IPS-11a (cell line): Measurements from ENCODE around the gene SLC15A2.
"Not testable (repeated sequence)": the region's sequence is repeated elsewhere in the genome, so short reads cannot be mapped to it uniquely, and the experiment has no call there.

Experiments
- H3K4me3 ChIP-seq: one replicate; pipeline ENCODE4 v1.5.1; 2013; ENCODE audit warnings: low read depth, low read length, control low read depth

SLC15A2 gene

DNA sequence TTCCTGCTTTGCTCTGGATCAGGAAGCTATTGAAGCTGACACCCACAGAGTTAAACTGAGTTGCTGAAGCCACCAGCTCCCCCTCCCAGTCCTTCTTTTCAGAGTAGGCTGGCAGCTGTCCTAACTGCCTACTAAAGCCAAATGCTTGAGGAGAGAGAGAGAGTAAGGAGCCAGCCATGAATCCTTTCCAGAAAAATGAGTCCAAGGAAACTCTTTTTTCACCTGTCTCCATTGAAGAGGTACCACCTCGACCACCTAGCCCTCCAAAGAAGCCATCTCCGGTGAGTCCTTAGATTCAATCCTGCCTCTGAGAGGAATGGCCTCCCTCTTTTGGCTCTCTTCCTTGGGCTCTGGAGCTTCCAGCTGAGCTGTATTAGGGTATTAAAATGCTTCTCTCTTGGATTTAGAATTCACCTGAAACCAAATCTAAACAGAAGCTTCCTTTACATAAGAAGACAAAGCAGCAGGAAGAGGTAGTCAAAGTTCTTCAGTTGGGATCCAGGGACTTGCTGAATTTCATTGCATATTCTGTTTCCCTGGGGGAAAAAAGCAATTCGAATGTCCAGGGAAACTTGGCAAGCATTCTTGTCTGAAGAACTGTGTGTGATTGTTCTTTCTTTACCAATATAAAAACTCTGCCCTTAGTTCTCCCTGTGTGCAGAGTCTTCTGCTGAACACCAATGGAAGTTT lies at the start of gene SLC15A2:
SLC15A2 (plus strand) TSS at position 101 of the 690 bp plus-strand sequence; CDS start at position 177, 76 bp downstream.
- no peak within 1 kb of the TSS for H3K4me3 ChIP-seq

GRCh38 chr3:121844892-121845291 lies 49.3 kb upstream of the SLC15A2 start:
- no peak overlapping the region for H3K4me3 ChIP-seq

DNA sequence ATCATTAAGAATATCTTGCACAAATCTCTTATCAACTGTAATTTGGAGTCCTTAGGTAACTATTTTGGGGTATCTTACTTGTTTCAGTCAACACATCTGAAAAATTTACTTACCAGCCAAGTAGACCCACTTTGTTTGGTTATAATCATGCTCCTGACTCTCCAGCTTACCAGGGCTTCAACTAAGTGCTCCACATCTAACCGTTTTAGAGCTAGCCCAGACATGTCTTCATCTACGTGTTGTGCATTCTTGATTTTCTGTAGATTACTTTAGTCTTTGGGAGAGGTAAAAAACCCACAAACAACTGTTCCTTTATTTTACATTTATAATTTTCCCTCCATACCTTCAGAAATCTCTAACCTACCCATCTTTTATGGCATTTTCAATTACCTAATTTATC lies 41.9 kb upstream of the SLC15A2 start:
- no peak overlapping the region for H3K4me3 ChIP-seq

- H3K4me3 ChIP-seq = no peak overlapping the region
These were observed 38.6 kb upstream of the SLC15A2 start for GRCh38 chr3:121855555-121855954.

DNA sequence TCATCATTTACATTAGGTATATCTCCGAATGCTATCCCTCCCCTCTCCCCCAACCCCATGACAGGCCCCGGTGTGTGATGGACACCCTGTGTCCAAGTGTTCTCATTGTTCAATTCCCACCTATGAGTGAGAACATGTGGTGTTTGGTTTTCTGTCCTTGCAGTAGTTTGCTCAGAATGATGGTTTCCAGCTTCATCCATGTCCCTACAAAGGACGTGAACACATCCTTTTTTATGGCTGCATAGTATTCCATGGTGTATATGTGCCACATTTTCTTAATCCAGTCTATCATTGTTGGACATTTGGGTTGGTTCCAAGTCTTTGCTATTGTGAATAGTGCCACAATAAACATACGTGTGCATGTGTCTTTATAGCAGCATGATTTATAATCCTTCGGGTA lies 36.4 kb upstream of the SLC15A2 start:
- not testable (repeated sequence) for H3K4me3 ChIP-seq

DNA sequence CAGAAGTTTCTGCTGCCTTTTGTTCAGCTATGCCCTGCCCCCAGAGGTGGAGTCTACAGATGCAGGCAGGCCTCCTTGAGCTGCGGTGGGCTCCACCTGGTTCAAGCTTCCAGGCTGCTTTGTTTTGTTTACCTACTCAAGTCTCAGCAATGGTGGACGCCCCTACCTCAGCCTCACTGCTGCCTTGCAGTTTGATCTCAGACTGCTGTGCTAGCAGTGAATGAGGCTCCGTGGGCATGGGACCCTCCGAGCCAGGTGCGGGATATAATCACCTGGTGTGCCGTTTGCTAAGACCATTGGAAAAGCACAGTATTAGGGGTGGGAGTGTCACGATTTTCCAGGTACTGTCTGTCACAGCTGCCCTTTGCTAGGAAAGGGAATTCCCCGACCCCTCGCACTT lies 31.0 kb upstream of the SLC15A2 start:
- H3K4me3 ChIP-seq = not testable (repeated sequence)

GRCh38 chr3:121863801-121864200 lies 30.4 kb upstream of the SLC15A2 start:
- no peak overlapping the region for H3K4me3 ChIP-seq

DNA sequence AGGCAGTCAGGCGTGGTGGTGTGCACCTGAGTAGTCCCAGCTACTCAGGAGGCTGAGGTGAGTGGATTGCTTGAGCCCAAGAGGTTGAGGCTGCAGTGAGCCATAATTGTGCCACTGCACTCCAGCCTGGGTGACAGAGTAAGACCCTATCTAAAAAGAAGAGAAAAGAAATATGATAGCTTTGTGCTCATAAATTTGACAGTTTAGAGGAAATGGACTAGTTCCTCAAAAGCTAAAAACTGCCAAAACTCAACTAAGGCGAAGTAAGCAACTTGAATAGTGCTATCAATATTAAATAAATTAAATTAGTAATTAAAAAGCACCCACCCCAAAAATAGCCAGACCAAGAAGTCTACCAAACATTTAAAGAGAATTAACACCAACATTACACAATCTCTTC lies 24.5 kb upstream of the SLC15A2 start:
- H3K4me3 ChIP-seq = no peak overlapping the region

- no peak overlapping the region for H3K4me3 ChIP-seq
These were observed 23.5 kb upstream of the SLC15A2 start for GRCh38 chr3:121870717-121871116.

- H3K4me3 ChIP-seq = no peak overlapping the region
These were observed 22.8 kb upstream of the SLC15A2 start for GRCh38 chr3:121871430-121871829.

DNA sequence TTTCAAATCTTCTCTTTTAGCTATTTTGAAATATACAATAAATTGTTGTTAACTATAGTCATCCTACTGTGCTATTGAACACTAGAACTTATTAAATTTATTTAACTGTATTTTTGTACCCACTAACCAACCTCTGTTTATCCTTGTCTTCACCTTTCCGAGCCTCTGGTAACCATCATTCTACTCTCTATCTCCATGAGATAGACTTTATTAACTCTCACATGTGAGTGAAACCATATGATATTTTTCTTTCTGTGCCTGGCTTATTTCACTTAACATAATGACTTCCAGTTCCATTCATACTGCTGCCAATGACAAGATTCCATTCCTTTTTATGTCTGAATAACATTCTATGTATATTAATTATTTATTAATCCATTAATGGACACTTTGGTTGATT lies 15.8 kb upstream of the SLC15A2 start:
- no peak overlapping the region for H3K4me3 ChIP-seq

DNA sequence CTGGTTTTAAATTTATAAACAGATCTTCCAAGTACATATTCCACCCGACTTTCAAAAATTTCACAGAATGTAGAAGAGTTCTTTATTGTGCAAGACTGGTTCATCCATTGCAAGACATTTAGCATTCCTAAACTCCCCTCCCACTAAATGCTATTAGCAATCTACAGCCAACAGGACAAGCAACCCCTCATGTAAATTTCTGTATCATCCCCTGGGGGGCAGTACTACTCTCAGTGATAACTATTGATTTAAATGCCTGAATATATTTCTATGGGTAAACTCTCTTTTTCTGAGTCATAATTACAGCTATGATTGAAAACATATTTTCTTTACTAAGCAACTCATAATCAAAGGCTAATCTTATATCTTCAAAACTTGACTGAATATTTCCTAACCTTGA lies 10.7 kb upstream of the SLC15A2 start:
- no peak overlapping the region for H3K4me3 ChIP-seq

DNA sequence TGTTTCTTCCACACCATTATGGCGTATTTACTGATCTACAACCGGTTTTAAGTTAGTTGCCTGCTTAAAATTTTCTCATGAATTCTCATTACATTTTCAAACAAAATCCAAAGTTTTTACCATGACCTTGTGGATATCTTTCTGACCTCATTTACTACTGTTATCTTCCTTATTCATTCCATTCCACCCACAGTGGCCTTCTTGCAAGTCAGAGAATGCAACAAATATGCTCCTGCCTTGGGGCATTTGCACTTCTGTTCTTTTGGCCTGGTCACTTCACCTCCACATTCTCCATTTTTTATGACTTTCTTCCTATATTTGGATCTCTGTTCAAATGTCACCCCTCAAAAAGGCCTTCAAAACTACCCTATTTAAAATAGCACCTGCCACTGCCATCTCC lies 8.8 kb upstream of the SLC15A2 start:
- H3K4me3 ChIP-seq = no peak overlapping the region

- H3K4me3 ChIP-seq = no peak overlapping the region
These were observed 920 bp downstream of the SLC15A2 start for GRCh38 chr3:121895121-121895520.

GRCh38 chr3:121895736-121896135 lies 1.5 kb downstream of the SLC15A2 start:
- no peak overlapping the region for H3K4me3 ChIP-seq

GRCh38 chr3:121896823-121897222 lies 2.6 kb downstream of the SLC15A2 start:
- no peak overlapping the region for H3K4me3 ChIP-seq

- no peak overlapping the region for H3K4me3 ChIP-seq
These were observed 3.1 kb downstream of the SLC15A2 start for GRCh38 chr3:121897296-121897695.

GRCh38 chr3:121913305-121913990 lies 19.2 kb downstream of the SLC15A2 start:
- no peak overlapping the region for H3K4me3 ChIP-seq

- no peak overlapping the region for H3K4me3 ChIP-seq
These were observed 20.1 kb downstream of the SLC15A2 start for GRCh38 chr3:121914081-121914998.

DNA sequence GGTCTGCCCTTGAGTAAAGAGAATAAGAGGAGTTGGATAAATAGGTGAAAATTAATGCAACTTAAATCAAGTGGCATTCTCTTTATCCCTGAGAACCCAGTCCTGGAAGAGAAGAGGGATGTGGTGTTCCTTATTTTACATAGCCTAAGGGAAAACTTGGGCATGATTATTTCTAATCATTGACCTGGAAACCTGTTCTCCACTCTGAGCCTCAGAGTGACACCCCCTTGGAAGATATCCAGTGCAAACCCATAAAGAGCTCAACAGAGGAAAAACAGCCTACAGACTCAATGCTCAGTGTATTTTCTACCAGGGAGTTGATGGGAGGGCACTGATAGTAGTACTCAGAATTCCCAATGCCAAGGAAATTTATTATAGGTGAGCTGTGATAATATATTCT lies 22.0 kb downstream of the SLC15A2 start:
- no peak overlapping the region for H3K4me3 ChIP-seq

- no peak overlapping the region for H3K4me3 ChIP-seq
These were observed 24.7 kb downstream of the SLC15A2 start for GRCh38 chr3:121918779-121919483.
